Measurements from ENCODE around the gene DYNLT2B.
"Not testable (repeated sequence)": the region's sequence is repeated elsewhere in the genome, so short reads cannot be mapped to it uniquely, and the experiment has no call there.

DYNLT2B gene

DNA sequence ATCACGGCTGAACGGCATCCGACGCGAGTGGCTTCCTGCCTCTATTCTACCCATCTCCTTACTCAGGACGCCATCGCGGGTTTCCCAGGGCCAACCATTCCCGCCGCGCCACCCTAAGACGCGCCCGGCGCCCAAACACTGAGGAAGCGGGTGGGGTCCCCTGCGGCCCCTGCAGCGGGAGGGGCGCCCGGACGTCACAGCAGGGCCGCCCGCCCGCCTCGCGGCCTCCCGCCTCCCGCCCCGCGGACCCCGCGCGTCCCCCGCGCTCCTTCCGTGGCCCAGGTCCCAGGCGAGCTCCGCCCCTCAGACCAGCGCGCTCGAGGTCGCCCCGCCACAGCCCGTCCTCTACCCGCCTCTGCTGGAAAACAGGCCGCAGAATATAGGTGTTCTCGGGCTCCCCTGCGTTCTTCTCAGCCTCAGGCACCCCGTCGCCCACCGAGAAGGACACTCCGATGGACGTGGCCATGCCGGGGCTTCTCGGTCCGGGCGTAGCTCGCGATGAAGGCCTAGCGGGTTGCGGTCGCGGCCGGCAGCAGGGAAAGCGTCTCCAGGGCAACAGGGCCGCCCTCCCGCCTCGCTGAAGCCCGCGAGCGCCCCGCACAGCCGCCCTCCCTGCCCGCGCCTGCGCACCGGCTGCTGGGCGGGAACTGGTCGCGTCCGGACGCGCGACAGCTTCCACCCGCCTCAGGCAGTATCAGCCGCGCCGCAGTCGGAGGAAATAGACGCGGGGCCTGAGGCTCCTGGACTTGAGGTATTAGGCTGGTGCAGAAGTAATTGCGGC lies at the start of gene DYNLT2B:
Gene DYNLT2B, minus strand, starts transcription at position 554 of the 781 bp plus-strand sequence. Its CDS starts 88 bp downstream, at position 466.
- DNase-seq, result peak; percentile 89

DNA sequence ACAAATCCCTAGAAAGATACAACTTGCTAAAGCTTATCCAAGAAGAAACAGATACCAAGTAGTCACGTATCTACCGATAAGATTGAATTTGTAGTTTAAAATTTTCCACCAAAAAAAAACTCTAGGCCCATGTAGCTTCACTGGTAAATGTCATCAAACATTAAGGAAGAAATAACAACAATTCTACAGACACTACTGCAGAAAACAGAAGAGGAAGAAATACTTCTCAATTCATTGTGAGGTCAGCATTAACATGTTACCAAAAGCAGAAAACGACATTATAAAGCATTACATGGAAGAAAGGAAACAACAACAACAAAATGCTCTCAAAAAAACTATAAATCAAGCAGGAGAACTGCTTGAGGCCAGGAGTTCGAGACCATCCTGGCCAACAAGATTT lies 47.7 kb upstream of the DYNLT2B start:
- DNase-seq, result no peak

DNA sequence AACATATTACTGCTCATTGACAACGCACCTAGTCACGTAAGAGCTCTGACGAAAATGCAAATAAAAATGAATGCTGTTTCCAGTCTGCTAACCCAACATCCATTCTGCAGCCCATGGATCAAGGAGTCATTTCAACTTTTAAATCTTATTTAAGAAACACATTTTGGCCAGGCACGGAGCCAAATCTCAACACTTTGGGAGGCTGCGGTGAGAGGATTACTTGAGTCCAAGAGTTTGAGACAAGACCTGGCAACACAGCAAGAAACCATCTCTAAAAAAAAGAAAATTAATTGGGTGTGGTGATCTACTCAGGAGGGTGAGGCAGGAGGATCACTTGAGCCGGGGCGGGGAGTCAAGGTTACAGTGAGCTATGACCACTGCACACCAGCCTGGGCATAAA lies 42.5 kb upstream of the DYNLT2B start:
- DNase-seq, result no peak

DNA sequence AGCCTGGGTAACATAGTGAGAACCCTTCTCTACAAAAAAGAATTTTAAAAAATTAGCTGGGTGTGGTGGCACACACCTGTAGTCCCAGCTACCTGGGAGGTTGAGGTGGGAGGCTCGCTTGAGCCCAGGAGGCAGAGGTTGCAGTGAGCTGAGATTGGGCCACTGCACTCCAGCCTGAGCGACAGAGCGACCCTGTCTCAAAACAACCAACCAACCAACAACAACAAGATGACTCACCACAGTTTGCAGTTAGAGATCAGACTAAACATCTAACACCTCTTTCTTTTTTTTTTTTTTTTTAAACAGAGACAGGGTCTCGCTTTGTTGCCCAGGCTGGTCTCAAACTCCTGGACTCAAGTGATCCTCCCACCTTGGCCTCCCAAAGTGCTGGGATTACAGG lies 40.5 kb upstream of the DYNLT2B start:
- DNase-seq, result not testable (repeated sequence)

DNA sequence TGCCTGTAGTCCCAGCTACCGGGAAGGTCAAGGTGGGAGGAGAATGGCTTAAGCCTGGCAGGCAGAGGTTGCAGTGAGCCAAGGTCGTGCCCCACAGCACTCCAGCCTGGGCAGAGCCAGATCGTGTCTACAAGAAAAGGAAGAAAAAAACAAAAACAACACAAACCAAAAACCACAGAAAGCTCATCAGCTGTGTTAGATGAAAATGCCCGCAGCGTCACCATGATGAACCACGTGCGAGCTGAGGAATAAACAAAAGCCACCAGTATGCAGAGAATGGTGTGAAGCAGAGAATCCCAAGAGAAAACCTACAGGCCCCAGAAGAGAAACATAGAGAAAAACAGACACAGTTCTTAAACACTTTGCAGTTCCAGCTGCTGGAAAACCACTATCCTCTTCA lies 39.9 kb upstream of the DYNLT2B start:
- DNase-seq, result no peak

DNA sequence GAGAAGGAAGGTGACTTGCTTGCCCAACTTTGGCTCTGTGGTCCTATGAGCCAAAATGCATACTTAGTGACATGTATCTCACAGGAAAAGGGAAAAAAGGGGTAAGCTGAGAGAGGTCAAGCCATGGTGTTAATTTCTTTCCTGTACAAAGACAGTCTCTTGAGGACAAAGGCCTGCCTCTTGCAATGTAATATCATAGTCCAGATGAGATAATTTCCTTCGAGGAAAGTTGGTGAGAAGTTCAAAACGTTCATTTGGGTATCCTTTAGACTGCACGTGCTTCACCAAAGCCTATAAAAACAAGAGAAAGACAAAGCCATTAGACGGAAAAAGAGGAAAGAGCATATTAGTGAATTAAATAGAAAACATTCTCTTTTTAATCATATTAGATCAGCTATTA lies 38.5 kb upstream of the DYNLT2B start:
- DNase-seq, result no peak

DNA sequence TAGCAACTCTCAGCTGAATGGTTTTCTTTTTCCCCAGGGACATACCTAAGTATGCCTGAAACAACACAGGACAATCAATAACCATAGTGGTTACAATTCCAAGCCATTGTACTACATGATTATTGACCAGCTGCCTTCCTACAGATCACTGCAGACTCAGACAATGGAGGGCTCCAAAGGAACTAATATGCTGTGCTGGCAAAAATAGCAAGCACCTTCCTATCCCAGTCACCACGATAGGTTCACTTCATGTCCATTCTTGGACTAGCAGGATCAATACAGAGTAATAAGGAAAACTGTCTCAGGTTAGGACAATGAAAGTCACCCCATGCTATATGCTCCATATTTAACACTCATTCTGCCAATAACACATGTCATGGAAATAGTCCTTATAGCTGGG lies 37.6 kb upstream of the DYNLT2B start:
- DNase-seq, result no peak

DNA sequence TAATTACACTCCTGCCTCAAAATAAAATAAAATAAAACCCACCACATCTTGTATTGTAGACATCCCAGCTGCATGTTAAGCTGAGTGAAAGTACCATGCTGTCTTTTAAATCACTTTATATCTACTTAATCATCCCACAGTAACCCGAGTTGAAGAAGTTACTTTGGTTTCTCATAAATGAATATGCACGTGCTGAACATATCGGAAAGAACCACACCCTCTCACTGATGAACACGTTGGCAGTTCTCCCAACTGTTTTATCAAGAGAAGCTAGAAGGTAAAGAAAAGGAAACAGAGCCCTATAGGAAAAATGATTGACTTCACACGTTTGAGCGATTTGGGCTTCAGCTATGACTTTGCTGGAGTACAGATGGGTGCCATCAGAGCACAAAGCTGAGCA lies 36.1 kb upstream of the DYNLT2B start:
- no peak for DNase-seq

DNA sequence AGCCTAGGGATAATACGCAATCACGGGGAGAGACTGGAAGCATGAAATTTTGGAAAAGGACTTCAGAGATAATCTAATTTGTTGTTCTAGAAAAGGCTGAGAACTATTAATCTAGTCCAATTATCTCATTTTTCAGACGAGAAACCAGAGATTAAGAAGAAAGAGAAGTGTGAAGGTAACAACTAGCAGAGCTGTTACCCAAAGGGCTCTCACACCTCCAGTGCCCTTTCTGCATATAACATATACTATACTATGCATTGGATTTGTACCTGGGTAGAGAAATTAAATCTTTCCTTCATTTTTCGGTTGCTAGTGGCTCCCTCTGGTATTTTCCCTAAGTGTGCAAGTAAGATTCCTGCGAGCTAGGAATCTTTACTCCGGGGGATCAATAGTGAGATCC lies 33.5 kb upstream of the DYNLT2B start:
- no peak for DNase-seq

DNA sequence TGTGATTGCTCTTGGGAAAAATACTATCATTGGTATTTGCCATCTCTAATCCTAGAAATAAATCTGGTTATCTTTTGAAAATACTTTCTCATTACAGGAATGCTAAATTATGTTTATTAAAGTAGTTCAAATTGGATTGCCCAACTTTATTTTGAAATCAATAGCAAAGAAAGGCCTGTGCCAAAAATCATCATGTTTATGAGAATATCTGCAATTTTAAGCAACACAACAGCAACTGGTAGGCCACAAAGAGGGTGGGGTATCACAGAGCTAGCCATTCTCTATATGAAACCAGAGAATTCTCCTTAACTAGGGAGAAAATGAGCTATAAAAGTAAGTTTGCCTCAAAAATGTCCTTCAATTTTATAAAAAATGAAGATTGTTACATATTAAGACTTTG lies 32.0 kb upstream of the DYNLT2B start:
- no peak for DNase-seq

DNA sequence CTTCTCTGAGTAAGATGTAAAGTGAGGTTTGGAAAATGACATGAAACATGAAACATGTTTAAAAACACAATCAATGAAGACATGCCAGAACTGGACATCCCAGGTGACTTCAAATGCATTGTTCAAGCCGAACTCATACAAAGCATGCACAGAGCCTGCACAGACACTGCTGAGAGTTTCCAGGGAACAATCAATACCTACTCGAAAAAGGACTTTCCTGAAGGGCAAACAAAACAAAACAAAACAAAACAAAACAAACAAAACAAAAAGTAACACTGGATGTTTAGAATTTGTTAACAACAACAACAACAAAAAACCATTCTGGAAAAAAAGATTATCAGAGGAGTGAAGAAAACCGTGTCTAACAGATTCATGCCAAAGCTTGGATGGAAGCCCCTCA lies 30.7 kb upstream of the DYNLT2B start:
- DNase-seq, result no peak

DNA sequence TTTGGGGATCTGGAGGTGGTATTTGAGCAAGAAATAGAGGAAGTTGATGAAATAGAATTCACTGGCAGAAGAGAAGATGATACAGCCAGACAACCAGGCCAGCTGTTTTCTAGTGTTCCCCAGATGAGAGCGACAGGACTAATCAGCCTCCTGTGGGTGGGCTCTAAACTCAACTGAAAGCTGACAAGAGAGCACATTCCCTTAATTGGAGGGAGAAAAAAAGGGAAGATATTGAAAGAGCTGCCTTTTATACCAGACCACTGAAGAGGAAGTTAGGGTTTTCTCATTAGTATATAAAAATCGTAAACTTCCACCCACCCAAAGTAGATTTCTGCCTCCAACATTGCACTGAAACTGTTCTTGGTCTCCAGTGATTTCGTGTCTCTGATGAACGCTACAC lies 26.6 kb upstream of the DYNLT2B start:
- DNase-seq, result no peak

DNA sequence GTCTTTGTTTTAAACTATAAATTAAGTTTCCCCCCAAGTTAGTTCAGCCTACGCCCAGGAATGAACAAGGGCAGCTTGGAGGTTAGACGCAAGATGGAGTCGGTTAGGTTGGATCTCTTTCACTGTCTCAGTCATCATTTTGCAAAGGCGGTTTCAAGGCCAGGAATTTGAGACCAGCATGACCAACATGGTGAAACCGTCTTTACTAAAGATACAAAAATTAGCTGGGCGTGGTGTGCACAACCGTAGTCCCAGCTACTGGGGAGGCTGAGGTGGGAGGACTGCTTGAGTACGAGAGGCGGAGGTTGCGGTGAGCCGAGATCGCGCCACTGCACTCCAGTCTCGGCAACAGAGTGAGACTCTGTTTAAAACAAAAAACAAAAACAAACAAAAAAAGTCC lies 25.9 kb upstream of the DYNLT2B start:
- DNase-seq, result not testable (repeated sequence)

DNA sequence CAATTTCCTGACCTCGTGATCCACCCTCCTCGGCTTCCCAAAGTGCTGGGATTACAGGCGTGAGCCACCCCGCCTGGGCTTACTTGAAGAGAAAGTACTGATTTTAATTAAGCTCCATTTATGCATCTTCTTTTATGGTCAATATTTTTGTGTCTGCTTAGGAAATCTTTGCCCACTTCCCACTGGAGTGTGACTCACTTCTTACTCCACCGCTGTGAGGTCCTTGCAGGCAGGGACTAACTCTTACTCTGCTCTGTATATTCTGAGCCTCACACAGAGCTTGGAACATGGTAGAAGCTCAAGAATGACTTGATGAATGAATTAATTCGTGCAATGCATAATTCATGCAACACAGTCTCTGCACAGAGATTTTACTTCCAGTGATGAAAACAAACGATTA lies 23.1 kb upstream of the DYNLT2B start:
- DNase-seq, result peak; percentile 77

DNA sequence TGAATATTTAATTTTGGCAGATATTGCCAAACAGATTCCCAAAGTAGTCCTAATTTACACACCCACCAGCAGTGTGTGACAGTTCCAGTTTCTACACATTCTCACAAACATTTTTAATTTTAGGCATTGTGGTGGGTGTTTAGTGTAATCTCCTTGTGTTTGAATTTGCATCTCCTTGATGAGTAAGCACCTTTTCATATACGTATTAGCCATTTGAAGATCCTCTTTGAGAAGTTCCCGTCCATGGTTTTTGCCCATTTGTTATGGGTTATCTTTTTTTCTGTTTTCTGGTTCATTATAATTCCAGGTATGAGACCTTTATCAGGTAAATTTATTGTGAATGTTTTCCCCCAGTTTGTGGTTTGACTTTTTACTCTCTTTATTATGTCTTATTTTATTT lies 22.4 kb upstream of the DYNLT2B start:
- DNase-seq, result no peak

DNA sequence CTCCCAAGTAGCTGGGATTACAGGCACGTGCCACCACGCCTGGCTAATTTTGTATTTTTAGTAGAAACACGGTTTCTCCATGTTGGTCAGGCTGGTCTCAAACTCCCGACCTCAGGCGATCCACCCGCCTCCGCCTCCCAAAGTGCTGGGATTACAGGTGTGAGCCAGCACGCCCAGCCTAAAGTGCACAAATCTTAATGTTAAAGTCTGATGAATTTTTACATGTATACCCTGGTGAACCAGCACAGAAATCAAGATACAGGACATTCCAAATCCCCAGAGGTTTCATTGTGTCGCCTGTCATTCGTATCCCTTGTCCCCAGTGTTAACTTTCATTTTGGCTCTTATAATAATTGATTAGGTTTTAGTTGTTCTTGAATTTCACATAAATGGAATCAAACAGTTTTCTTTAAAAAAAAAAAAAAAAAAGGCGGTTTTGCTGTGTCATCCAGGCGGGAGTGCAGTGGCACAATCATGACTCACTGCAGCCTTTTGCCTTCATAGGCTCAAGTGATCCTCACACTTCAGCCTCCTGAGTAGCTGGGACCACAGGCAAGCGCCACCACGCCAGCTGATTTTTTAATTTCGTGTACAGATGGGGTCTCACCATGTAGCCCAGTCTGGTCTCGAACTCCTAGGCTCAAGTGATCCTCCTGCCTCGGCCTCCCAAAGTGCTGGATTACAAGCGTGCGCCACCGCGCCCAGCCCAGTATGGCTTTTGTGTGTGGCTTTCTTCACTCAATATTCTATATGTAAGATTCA lies 21.6 kb upstream of the DYNLT2B start:
- peak; percentile 55 for DNase-seq

DNA sequence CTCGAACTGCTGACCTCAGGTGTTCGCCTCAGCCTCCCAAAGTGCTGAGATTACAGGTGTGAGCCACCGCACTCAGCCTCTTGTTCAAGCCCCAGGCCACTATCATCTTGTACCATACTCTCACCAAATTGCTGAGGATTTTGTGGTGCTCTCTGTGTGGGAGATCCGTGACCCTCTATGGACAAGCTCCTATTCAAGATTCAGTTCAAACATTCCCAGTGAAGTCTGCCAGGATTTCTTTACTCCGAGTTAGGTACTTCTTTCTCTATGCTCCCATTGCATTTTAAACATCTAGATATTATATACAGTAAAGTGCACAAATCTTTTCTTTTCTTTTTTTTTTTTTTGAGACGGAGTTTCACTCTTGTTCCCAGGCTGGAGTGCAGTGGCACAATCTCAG lies 21.0 kb upstream of the DYNLT2B start:
- DNase-seq, result no peak

DNA sequence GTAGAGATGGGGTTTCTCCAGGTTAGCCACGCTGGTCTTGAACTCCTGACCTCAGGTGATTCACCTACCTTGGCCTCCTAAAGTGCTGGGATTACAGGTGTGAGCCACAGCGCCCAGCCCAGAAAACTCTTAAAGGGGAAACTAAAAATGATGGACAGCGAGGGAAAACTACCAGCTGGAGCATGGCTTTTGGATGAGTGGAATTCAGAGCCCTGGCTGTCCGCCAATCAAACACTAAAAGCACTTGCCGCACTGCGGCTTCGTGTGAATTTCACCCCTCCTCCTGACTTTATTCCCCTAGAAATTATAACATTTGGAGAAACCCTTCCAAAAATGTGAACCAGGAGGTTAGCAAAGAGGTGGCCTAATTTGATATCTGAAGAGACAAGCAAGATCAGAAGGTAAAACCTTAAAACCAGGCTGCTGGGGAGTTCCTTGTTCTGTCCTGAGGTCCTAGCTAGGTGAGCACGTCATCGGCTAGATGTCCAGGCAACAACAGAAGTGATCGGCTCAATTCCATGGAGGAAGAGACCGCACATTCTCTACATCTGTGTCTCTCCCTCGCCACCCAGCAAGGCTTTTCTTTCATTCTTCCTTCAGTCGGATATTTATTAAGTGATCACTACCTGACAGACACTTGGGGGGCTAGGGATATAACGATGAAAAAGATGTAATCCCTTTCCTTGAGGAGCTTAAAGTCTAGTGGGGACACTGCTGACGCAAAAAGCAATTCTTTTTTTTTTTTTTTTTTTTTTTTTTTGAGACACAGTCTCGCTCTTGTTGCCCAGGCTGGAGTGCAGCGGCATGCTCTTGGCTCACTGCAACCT lies 18.5 kb upstream of the DYNLT2B start:
- peak; percentile 59 for DNase-seq

DNA sequence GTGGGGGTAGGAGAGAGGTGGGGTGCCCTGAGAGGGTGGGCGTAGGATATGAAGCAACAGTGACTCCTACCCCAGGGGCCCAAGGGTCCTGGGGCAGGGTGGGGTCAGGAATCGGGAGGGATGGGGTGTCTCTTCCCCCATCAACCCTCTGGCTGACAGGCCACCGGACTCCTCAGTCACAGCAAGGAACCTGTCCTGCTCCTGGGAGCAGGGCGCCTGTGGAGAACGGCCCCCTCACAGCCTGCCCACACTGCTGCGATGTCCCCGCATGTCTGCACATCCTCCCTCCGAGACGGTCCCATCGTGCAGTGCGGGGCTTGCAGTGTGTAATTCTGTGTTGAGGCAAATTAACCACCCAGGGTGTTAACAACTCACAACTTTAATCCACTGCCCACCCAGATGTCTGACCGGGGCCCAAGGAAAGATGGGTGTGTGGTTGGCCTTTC lies 17.5 kb upstream of the DYNLT2B start:
- no peak for DNase-seq

DNA sequence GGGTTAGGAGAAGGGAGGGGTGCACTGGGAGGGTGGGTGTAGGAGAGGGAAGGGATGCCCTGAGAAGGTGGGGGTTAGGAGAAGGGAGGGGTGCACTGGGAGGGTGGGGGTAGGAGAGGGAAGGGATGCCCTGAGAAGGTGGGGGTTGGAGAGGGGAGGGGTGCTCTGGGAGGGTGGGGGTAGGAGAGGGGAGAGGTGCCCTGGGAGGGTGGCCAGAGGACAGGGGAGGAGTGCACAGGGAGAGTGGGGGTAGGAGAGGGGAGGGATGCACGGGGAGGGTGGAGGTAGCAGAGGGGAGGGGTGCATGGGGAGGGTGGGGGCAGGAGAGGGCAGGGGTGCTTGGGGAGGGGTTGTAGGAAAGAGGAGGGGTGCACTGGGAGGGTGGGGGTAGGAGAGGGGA lies 16.9 kb upstream of the DYNLT2B start:
- DNase-seq, result no peak

DNA sequence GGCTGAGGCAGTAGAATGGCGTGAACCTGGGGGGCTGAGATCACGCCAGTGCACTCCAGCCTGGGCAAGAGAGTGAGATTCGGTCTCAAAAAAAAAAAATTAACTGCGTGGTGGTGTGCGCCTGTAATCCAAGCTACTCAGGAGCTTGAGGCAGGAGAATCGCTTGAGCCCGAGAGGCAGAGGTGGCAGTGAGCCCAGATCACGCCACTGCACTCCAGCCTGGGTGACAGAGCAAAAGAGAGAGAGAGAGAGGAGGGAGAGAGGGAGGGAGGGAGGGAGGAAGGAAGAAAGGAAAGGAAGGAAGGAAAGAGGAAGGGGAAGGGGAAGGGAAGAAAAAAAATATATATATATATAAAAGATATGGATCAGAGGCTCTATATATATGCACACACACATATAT lies 14.1 kb upstream of the DYNLT2B start:
- DNase-seq, result no peak

DNA sequence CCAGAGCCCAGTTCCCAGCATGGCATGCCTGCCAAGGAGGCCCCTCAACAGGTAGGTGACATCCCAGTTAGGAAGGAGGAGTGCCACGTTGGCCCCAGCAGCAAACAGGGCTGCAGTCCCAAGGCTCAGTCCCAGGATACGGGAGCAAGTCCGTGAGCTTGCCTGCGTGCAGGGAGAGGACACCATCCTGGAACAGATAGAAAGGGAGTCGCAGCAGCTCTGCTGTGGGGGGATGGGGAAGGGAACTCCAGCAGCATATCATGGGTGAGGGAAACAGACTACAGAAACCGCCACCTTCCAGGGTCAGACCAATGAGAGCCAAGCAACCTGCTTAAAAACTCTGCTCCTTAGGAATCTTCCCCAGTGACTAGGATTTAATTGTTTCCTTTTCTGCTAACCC lies 9.4 kb upstream of the DYNLT2B start:
- DNase-seq, result no peak

DNA sequence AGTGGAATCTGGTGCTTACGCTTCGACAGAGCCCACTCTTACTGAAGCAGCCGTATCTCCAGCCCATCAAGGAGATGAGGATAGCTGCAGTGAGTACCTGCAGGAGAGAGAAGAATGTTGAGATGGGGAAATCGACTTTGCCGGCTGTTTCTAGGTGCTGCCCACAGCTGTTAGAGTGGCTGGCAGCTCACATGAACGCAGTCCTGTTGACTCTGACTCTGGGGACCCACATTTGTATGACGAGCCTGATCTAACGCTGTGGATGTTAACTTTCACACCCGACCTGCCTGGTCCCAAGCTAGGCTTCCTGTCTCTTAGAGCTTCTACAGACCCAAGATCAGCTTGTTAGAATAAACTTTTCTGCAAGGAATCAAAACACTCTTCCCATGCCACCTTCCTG lies 8.9 kb upstream of the DYNLT2B start:
- DNase-seq, result no peak

DNA sequence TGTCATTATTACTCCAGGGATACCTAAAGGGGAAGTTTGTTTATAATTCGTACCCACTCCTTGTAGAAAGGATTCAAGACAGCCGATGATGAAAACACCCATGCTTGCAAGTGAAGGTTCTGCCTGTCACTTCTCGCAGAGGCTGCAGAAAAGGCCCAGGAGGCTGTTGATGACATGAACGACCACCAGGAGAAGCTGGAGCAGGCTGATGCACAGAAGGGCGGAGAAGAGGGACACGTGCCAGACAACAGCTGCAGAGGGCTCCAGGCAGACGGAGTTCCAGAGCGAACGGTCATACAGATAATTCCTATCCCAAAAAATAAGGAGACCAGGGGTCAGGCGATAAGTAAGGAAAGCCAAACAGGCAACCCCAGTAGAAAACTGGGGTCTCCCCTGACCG lies 5.7 kb upstream of the DYNLT2B start:
- DNase-seq, result no peak

Measured in HCEC 1CT (cell line).